ENCODE results near the gene MGP.

DNA sequence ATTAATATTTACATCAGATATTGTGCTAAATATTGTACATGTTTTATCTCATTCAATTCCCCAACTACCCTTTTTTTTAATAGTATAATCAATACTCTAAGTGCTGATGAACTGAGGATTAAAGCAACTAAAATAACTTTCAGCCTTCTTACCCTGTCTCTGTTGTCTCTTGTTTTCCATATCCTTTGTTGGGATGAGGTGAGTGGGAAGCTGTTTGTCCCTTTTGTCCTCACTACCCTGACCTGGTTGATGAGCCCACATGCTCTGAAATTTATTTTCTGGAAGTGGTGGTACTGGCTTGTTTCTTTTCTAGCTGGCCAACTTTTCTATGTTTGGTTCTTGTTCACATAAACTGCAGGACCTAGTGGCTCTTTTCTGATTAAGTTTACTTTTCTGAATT, 32.8 kb downstream of the MGP start:
- TF ChIP-seq ZFP3 (CRISPR knock-in tag; IDR thresholded peaks at IDR 0.05) (no peak), ZNF565 (CRISPR knock-in tag; conservative IDR thresholded peaks at IDR 0.05; ENCODE audit: low read depth) (no peak), ZC3H10 (CRISPR knock-in tag; IDR thresholded peaks at IDR 0.05) (no peak), ZNF70 (CRISPR knock-in tag; IDR thresholded peaks at IDR 0.05) (no peak), PPARA (CRISPR knock-in tag; IDR thresholded peaks at IDR 0.05; ENCODE audit: borderline replicate concordance) (no peak)

Measured in SK-N-SH treated with all-trans-retinoic acid at 6 μM for 48 hours (cell line).